Measurements from ENCODE around the gene DDO. TPM values are rescaled to one million over a fixed set of nuclear protein-coding genes. Genes with fewer than 3 reads are reported as not detected.

The DDO gene
- total and polyA plus RNA-seq, 2 donors (not counting 3 experiments of a cell fraction or from before 2014, with no cell fraction given), result not detected

GRCh38 chr6:110412360-110412759 lies 3.0 kb downstream of the DDO start:
- H3K9ac ChIP-seq (replicated peaks; ENCODE audit: extremely low read depth, insufficient read depth, low read length), result no peak overlapping the region
- H3K27ac ChIP-seq (ENCODE audit: insufficient read depth, low read depth, low read length), result no peak overlapping the region
- H3K9me3 ChIP-seq (replicated peaks; ENCODE audit: control insufficient read depth, insufficient read depth, low read length), result no peaks in the 10 kb centered on the region
- no peaks in the 10 kb centered on the region for H3K36me3 ChIP-seq (ENCODE audit: control insufficient read depth in 2 of 2, extremely low read depth in 1 of 2, insufficient read depth in 2 of 2, low read length in 2 of 2)
- H3K79me2 ChIP-seq (ENCODE audit: control insufficient read depth, insufficient read depth, low read length), result no peaks in the 10 kb centered on the region
- no peak overlapping the region for H2AFZ ChIP-seq (ENCODE audit: low read depth, low read length)
- POLR2A ChIA-PET, result no interaction called here
- peaks cover 2 to 7% of the 10 kb centered on the region in 2 experiments for H3K27me3 ChIP-seq (ENCODE audit: control insufficient read depth in 2 of 2, insufficient read depth in 2 of 2, low read length in 2 of 2)
- dilution Hi-C loops (cut with MboI; ENCODE audit: extremely low pct_ligation_motif_present, low sequenced_read_pairs) (no loop called here), intact Hi-C loops (cut with micrococcal nuclease) (no loop called here)
- DNase-seq (ENCODE audit: low read depth, low spot score), result no peak
- no peak for FAIRE-seq
- no peaks in the 10 kb centered on the region for H4K20me1 ChIP-seq (replicated peaks; ENCODE audit: control insufficient read depth, extremely low read depth, insufficient read depth, low read length)
- no peak overlapping the region for H3K4me2 ChIP-seq (ENCODE audit: insufficient read depth, low read length)
- no TSS peak for BruUV-seq (replicated peaks)
- H3K4me3 ChIP-seq (replicated peaks in 1 of 3; ENCODE audit: insufficient read depth in 1 of 3, low read depth in 1 of 3, low read length in 3 of 3), result no peak overlapping the region
- CTCF ChIA-PET, result no interaction called here
- TF ChIP-seq GATA2 (IDR thresholded peaks at IDR 0.05; ENCODE audit: insufficient read depth, insufficient read length, low read depth, low read length) (no peak), MYC (IDR thresholded peaks at IDR 0.05; ENCODE audit: low read depth, low read length) (no peak), FOS (IDR thresholded peaks at IDR 0.05; ENCODE audit: borderline replicate concordance, insufficient read depth, low read length) (no peak), MAX (IDR thresholded peaks at IDR 0.05; ENCODE audit: insufficient read depth, insufficient read length) (no peak), POLR2A (IDR thresholded peaks at IDR 0.05; ENCODE audit: low read depth, low read length) (no peak), JUN (IDR thresholded peaks at IDR 0.05; ENCODE audit: borderline replicate concordance, insufficient read depth, insufficient read length, low read depth) (no peak), EZH2 (IDR thresholded peaks at IDR 0.05; ENCODE audit: borderline replicate concordance, low read depth, low read length, severe bottlenecking) (no peak), POLR2AphosphoS5 (IDR thresholded peaks at IDR 0.05; ENCODE audit: insufficient read depth, low read depth, low read length) (no peak), CTCF (IDR thresholded peaks at IDR 0.05; ENCODE audit: extremely low read depth in 1 of 2, insufficient read depth in 1 of 2, low read depth in 1 of 2, low read length in 2 of 2) (no peak)
- no peaks in the 10 kb centered on the region for H3K4me1 ChIP-seq (ENCODE audit: control insufficient read depth, extremely low read depth, insufficient read depth, low read length)
- H3K9me1 ChIP-seq (replicated peaks; ENCODE audit: control insufficient read depth, extremely low read depth, insufficient read depth, low read length), result no peaks in the 10 kb centered on the region
